ENCODE measurements around the gene USP13. TPM values are rescaled to one million over a fixed set of nuclear protein-coding genes. Genes with fewer than 3 reads are reported as not detected.

The USP13 gene
- total RNA-seq, 1 experiment from 2014 or later = 14.3 TPM

DNA sequence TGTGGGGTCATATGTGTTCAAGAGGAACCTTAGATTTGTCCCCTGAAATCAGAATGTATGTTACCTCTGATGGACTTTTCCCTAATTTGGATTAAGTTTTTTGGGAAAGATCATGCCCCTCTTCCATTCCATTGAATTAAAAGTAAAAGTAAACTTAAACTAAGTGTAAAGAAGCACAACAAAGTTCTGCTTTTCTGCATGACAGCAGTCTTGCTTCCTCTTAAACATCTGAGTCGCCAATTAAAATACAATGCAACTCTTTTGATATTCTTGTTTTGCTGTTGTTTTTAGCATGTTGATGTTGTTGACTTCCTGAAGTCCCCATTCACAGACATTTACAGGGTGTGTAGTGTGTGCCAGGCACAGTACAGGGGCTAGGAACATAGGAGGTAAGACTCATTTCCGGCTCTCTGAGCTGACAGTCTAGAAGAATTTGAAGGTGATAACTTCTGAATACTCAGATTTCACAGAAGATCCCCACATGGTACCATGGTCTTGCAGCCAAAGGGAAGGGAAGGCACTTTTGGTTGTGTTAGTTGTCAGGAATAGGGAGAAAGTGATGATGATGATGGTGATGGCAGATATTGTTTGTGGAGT, 45.0 kb downstream of the USP13 start:
- DNase-seq (ENCODE audit: low read depth) = no peak

DNA sequence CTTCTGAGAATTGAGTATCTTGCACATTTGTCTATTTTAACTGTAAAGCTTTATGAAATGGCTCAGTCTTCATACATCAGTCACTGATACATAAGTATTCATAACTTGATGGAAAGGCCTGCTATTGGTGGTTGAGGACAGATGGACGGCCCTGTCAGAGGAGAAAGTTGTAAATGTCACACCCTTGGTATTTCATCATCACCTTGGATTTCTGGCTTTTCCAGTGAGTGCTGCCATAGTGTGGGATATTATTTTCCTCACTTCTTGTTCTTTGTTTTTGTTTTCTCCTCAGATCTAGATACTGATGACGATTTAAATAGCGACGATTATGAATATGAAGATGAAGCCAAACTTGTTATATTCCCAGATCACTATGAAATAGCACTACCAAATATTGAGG, 47.9 kb downstream of the USP13 start:
- DNase-seq (ENCODE audit: low read depth) = no peak

GRCh38 chr3:179701176-179701827, 48.5 kb downstream of the USP13 start:
- DNase-seq (ENCODE audit: low read depth) = no peak

DNA sequence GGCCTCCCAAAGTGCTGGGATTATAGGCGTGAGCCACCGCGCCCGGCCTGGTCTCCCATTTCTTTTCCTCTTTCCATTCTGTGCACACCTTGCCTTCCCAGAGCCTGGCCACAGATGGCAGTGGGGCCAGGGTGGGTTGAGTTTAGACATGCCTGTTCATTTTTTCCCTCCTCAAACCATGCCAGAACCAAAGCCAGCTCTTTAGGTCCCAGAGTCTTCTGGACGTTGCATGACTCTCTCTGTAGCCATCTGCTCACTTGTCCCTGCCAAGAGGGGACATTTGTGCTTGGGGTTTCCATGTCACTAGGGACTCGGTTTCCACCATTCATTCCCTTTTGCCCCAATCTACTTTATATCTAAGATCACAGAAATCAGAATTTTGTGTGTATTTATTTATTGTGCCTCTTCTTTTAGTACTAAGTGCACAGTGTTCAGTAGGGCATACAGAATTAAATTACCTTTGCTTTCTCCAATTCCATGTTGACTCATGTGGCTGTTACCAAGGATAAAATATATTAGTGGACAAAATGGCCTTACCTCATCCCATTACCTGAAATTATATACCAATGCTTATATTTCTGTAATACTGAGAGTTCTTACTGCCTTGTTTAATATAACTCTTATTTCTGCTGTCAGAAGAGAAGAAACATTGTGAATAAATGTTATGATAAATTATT, 49.6 kb downstream of the USP13 start:
- no peak for DNase-seq (ENCODE audit: low read depth)

DNA sequence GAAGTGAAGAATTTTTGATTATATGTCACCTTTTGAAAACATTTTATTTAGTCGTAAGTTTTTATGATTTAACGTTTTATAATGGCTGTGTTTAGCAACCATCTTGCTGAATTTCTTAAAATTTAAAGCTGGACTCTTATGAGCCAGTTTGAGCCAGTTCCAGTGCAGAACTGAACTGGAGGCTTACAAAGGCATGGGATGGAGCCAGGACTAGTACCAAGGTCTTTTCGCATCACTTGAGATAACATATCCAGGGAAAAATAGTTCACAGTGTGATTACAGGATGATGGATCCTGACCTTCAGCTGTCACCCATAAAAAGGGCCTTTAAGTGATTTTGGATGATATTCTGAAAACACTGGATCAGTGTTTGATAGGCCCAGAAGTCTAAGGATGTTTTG, 51.0 kb downstream of the USP13 start:
- no peak for DNase-seq (ENCODE audit: low read depth)

DNA sequence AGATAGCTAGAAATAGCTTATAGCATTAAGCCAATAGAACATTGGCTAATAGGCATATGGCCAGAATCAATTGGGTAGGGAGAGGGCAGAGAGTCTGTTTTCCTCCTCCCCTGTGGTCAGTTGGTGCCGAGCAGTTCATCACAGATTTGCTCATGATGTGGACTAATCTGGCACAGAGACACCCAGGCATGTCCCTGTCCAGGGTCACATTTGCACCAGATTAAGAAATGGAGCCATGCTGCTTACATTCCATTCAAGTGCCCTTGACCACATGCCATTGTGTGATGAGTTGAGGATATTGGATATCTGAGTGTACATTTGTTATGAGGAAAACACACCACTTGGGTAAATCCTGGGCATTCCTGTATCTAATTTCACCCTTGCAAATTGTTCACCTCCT, 53.4 kb downstream of the USP13 start:
- DNase-seq (ENCODE audit: low read depth) = peak; percentile 44

DNA sequence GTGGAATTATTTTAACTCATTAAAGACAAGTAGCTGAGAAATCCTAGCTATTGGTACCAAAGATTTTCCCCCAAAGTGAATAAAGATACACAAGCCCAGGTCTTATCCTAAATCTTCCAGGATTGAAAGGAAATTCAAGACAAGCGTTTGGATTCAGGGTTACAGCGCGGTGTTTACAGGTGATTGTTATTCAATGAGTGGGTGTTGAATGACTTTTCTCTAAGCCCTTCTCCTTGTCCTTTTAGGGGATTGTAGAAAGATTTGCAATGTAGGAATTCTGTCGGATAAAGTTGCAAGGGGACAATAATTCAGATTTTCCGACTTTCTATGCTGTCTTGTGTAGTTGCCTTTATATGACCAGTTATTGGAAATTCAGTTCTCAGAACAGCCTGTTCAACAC, 57.2 kb downstream of the USP13 start:
- no peak for DNase-seq (ENCODE audit: low read depth)

- DNase-seq (ENCODE audit: low read depth) = peak; percentile 38
Measured at GRCh38 chr3:179713643-179714090, 60.8 kb downstream of the USP13 start.

- no peak for DNase-seq (ENCODE audit: low read depth)
Measured at GRCh38 chr3:179715582-179715981, 62.7 kb downstream of the USP13 start.

DNA sequence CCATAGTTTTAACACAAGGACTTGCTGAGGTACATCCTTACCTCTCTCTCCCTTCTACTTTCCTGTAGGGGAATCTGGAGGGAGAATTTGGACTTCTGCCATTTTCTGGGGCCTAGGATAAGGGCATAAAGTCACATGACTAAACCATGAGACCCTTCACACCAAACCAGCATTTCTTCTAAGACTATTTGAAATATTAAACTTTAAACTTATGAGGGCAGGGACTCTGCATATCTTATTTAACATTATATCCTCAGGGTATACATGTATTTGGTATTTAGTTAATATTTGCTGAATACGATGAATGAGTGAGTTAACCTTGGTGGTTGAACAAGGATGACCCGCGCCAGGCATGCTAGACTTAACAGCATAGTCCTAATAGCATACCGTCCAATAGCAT, 63.4 kb downstream of the USP13 start:
- no peak for DNase-seq (ENCODE audit: low read depth)

DNA sequence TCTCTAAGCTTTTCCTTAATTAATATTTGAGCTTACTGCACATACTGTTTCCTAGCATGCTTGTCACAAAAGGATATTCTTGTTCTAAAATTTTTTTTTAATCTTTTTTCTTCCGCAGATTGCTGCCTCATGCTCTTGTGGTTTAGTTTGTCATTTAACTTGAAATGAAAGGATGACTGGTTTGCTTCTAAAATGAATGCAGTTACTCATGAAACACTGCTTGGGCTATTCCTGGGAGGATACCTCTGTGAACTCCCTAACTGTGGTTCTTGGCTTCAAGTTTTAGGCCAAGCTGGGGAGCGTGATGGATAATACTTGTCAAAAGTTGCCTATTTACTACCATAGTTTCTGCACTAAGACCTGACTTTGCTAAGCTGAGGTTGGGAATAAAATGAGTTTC, 64.0 kb downstream of the USP13 start:
- DNase-seq (ENCODE audit: low read depth) = peak; percentile 66

DNA sequence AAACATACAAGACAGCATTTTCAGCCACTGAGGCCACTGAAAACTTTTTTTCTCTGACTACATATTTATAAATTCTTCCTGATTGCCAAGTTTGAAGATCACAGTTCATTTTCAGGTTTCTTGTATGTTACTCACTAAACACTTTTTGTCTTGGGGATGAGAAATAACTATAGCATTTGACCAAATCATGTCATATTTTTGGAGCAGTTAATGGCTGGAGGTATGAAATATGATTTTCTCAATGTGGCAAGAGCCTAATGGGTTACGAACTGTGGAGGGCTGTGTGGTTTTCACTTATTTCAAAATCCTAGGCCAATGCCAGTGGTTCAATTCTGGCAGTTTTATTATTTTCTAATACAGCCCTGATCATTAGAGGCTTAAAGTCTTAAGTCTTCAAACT, 64.4 kb downstream of the USP13 start:
- no peak for DNase-seq (ENCODE audit: low read depth)

- DNase-seq (ENCODE audit: low read depth) = no peak
Measured at GRCh38 chr3:179719048-179719734, 66.4 kb downstream of the USP13 start.

DNA sequence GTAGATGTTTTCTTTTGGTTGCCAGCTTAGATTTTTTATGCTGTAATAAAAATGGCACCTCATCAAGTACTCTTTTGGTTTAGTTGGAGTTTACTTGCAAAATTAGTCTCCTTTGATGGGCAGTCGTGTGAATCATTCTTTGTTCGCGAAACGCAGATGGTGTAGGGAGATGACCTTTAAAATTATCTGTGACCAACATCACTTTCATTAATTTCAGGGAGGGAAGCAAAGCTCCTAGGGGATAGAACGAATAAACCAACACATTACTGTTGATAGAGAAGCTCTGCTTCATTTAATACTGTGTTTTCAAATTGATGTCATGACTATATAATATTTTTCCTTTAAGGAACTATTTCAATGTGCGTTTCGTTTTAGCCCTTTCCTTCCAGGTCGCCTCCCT, 67.4 kb downstream of the USP13 start:
- no peak for DNase-seq (ENCODE audit: low read depth)

DNA sequence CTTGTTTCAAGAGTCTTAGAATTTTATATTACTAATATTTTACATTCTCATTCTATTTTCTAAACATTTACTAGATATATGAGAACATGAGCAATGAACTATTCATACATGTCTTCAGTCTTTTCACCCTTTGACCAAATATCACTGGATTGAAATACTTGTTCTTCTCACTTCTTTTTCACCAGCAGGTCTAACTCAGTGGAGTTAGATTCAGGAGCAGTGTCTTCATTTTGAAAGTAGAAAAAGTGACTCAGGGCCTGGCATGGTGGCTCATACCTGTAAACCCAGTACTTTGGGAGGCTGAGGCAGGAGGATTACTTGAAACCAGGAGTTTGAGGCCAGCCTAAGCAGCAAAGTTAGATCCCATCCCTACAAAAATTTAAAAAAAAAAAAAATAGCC, 70.8 kb downstream of the USP13 start:
- no peak for DNase-seq (ENCODE audit: low read depth)

GRCh38 chr3:179726075-179726699, 73.3 kb downstream of the USP13 start:
- DNase-seq (ENCODE audit: low read depth) = no peak

- no peak for DNase-seq (ENCODE audit: low read depth)
Measured at GRCh38 chr3:179729086-179729485, 76.2 kb downstream of the USP13 start.

GRCh38 chr3:179729981-179730380, 77.1 kb downstream of the USP13 start:
- DNase-seq (ENCODE audit: low read depth) = no peak

DNA sequence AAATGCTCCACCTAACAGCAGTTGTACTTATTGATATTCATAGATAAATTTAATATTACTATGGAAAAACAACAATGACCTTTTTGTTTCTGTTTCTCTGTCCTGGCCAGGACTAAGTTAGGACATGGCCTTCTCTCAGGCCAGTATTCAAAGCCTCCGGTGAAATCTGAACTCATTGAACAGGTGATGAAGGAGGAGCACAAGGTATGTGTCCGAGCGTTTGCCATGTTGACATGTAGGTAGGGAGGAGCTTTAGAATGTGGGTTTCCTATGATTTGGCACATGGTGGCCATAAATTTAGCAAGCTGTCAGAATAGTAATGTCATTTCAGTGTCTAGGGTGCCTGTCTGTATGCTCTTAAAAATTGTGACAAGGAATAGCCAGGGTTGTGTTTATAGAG, 77.7 kb downstream of the USP13 start:
- no peak for DNase-seq (ENCODE audit: low read depth)

- DNase-seq (ENCODE audit: low read depth) = no peak
Measured at GRCh38 chr3:179731544-179731943, 78.7 kb downstream of the USP13 start.

DNA sequence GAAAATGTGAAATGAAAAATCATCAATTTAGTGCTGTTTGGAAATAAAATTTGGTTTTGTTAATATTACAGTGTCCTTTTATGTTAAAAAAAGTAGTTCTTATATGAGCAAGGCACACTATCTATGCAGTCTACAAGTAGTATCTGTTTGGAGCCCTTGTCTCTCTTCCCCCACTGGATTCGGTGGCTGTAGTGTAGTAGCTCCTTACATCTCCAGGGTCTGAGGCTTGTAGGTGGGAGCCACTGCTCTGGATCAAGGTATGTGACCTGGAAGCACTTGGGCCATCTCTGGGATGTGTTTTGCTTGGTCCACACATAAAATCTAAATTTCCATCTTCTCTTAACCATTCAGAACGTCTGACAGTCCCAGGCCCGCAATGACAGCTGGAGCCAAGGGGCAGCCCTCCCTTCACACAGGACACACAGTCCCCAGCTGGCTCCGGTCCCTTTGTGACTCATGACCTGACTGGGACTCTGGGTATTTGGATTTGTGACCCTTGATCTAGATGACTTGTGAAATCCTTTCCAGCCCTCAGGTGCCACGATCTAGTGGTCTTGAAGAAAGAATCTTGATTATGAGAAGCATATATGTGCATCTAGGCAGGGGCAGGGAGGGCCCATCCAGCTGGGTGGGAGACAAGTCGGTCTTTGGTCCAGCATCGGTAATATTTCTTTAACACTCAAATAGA, 80.0 kb downstream of the USP13 start:
- peak; percentile 38 for DNase-seq (ENCODE audit: low read depth)

GRCh38 chr3:179733797-179734196, 81.0 kb downstream of the USP13 start:
- DNase-seq (ENCODE audit: low read depth) = no peak
